ENCODE measurements around the gene MRPL37. TPM values are rescaled to one million over a fixed set of nuclear protein-coding genes. Genes with fewer than 3 reads are reported as not detected.

Gene MRPL37
- total and polyA plus RNA-seq, 2 of the 8 experiments (the other 6 are each of a cell fraction or from before 2014, with no cell fraction given): 45.5 to 126 TPM

- Histone ChIP-seq H3K4me3 (ENCODE audit: extremely low read depth in 1 of 4, insufficient read depth in 2 of 4, low read depth in 3 of 4, low read length in 4 of 4) (no peak overlapping the region), H2BK20ac (ENCODE audit: low read length) (no peak overlapping the region), H3K56ac (replicated peaks; ENCODE audit: insufficient read length, low read depth, low read length) (no peak overlapping the region), H4K5ac (ENCODE audit: insufficient read length, low read depth, low read length) (no peak overlapping the region), H2BK120ac (replicated peaks; ENCODE audit: low read depth, low read length) (no peak overlapping the region), H2AFZ (ENCODE audit: low read length) (no peak overlapping the region), H3K4me2 (ENCODE audit: insufficient read depth in 1 of 2, low read depth in 2 of 2, low read length in 2 of 2) (no peak overlapping the region), H3K23me2 (ENCODE audit: low read depth, low read length) (no peaks in the 10 kb centered on the region), H4K91ac (replicated peaks; ENCODE audit: insufficient read length, low read length) (no peak overlapping the region), H3K27me3 (replicated peaks in 1 of 4; ENCODE audit: control insufficient read depth in 3 of 4, extremely low read depth in 1 of 4, insufficient read depth in 3 of 4, low read length in 3 of 4) (no peaks in the 10 kb centered on the region), H4K20me1 (replicated peaks in 1 of 2; ENCODE audit: control insufficient read depth in 1 of 2, insufficient read depth in 2 of 2, low read length in 2 of 2) (no peaks in the 10 kb centered on the region), H2BK5ac (ENCODE audit: low read depth, low read length) (no peak overlapping the region), H3K23ac (ENCODE audit: insufficient read length) (no peak overlapping the region), H2AK5ac (ENCODE audit: low read depth, low read length) (no peak overlapping the region), H3K79me2 (ENCODE audit: control insufficient read depth in 1 of 2, insufficient read depth in 2 of 2, low read length in 2 of 2) (no peaks in the 10 kb centered on the region), H3K18ac (ENCODE audit: extremely low read depth, low read length) (no peak overlapping the region), H3K27ac (ENCODE audit: low read depth, low read length) (no peak overlapping the region), H3K9ac (replicated peaks in 1 of 4; ENCODE audit: extremely low read depth in 1 of 4, low read depth in 3 of 4, low read length in 3 of 4) (no peak overlapping the region), H2BK15ac (ENCODE audit: low read length) (0 out of 2 replicates have a peak overlapping the region, but pooled peaks have one; percentile 31), H4K8ac (ENCODE audit: extremely low read depth, insufficient read depth, low read length) (no peak overlapping the region; the same call in 1 of the 2 replicates), H3K36me3 (ENCODE audit: control insufficient read depth in 2 of 4, insufficient read depth in 4 of 4, low read length in 3 of 4) (no peaks in the 10 kb centered on the region), H2BK12ac (ENCODE audit: low read depth, low read length) (0 out of 2 replicates have a peak overlapping the region, but pooled peaks have one; percentile 39), H3K9me3 (ENCODE audit: insufficient read depth in 2 of 2, low read depth in 1 of 2, low read length in 1 of 2) (no peaks in the 10 kb centered on the region), H3K79me1 (ENCODE audit: low read depth, low read length) (no peaks in the 10 kb centered on the region), H3K14ac (ENCODE audit: insufficient read length) (no peak overlapping the region), H3K4me1 (replicated peaks in 1 of 4; ENCODE audit: control insufficient read depth in 3 of 4, insufficient read depth in 4 of 4, low read length in 3 of 4) (no peaks in the 10 kb centered on the region), H3K4ac (replicated peaks; ENCODE audit: insufficient read length, low read depth, low read length) (no peak overlapping the region)
- FAIRE-seq (no peak), DNase-seq (ENCODE audit: low read depth in 1 of 2, low spot score in 2 of 2) (no peak)
- POLR2A ChIA-PET (ENCODE audit: partially characterized antibody): interaction anchor here (0.8 kb wide), 1 partner anchor 24 kb away, joined by 3 read pairs; no protein-coding TSS in a partner anchor
- WGBS, 2 experiments (ENCODE audit: extremely low coverage in 1 of 2, insufficient coverage in 1 of 2, insufficient read length in 1 of 2, insufficient replicate concordance in 2 of 2, low coverage in 1 of 2, low lambda C conversion rate in 2 of 2, missing lambda C conversion rate in 1 of 2): 83% methylated on average over 3 of the region's 3 CpGs; no CpG with 5 or more reads in 1 of the 2 experiments
- TF ChIP-seq POU5F1 (IDR thresholded peaks at IDR 0.05; ENCODE audit: low read depth, low read length): no peak
- TF ChIP-seq TEAD4 (IDR thresholded peaks at IDR 0.05; ENCODE audit: low read depth, low read length): no peak
- no peak for TF ChIP-seq ATF2 (IDR thresholded peaks at IDR 0.05; ENCODE audit: low read length)
- no peak for TF ChIP-seq CBX8 (IDR thresholded peaks at IDR 0.05; ENCODE audit: borderline replicate concordance, low read depth, low read length)
- TF ChIP-seq, protein P1, sequence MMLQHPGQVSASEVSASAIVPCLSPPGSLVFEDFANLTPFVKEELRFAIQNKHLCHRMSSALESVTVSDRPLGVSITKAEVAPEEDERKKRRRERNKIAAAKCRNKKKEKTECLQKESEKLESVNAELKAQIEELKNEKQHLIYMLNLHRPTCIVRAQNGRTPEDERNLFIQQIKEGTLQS (IDR thresholded peaks at IDR 0.05; ENCODE audit: insufficient read depth, low read depth, low read length): no peak
- CTCF ChIA-PET (ENCODE audit: partially characterized antibody): no interaction called here
Measured at GRCh38 chr1:54160351-54160750, 39.6 kb upstream of the MRPL37 start.

Measured in H1 (cell line).